GM19238 (cell line): Measurements from ENCODE around the gene AURKB.
"Not testable (repeated sequence)": the region's sequence is repeated elsewhere in the genome, so short reads cannot be mapped to it uniquely, and the experiment has no call there.

Experiments
- DNase-seq: peaks from one replicate; pipeline ENCODE4 v3.0.0; 2011; ENCODE audit warnings: low spot score; ENCODE audit not compliant: insufficient read length

The AURKB gene

GRCh38 chr17:8225813-8226535 lies 15.6 kb upstream of the AURKB start:
- no peak for DNase-seq

GRCh38 chr17:8224891-8225812 lies 14.8 kb upstream of the AURKB start:
- no peak for DNase-seq

GRCh38 chr17:8223356-8224126 lies 13.2 kb upstream of the AURKB start:
- no peak for DNase-seq

GRCh38 chr17:8222630-8223355 lies 12.4 kb upstream of the AURKB start:
- peak; percentile 45 for DNase-seq

GRCh38 chr17:8222380-8222629 lies 11.9 kb upstream of the AURKB start:
- no peak for DNase-seq

GRCh38 chr17:8221663-8222379 lies 11.4 kb upstream of the AURKB start:
- DNase-seq, result peak; percentile 33

- DNase-seq, result no peak
Observed at GRCh38 chr17:8220783-8221662, 10.6 kb upstream of the AURKB start.

GRCh38 chr17:8214000-8214399 lies 3.6 kb upstream of the AURKB start:
- not testable (repeated sequence) for DNase-seq

GRCh38 chr17:8212312-8213180 lies 2.2 kb upstream of the AURKB start:
- no peak for DNase-seq

- no peak for DNase-seq
Observed at GRCh38 chr17:8210761-8211458, 535 bp upstream of the AURKB start.

- no peak for DNase-seq
Observed at GRCh38 chr17:8206536-8206935, 3.8 kb downstream of the AURKB start.

GRCh38 chr17:8204761-8205555 lies 5.4 kb downstream of the AURKB start:
- DNase-seq, result no peak

GRCh38 chr17:8192070-8192815 lies 18.1 kb downstream of the AURKB start:
- no peak for DNase-seq

- DNase-seq, result no peak
Observed at GRCh38 chr17:8190506-8190905, 19.9 kb downstream of the AURKB start.

GRCh38 chr17:8189711-8190477 lies 20.5 kb downstream of the AURKB start, which contains the start of gene BORCS6:
Gene BORCS6 (minus strand): TSS chr17:8190180. CDS start chr17:8190140, 40 bp downstream.
- peak; percentile 80 for DNase-seq
